ENCODE data around the gene PDIA6.

Gene PDIA6

DNA sequence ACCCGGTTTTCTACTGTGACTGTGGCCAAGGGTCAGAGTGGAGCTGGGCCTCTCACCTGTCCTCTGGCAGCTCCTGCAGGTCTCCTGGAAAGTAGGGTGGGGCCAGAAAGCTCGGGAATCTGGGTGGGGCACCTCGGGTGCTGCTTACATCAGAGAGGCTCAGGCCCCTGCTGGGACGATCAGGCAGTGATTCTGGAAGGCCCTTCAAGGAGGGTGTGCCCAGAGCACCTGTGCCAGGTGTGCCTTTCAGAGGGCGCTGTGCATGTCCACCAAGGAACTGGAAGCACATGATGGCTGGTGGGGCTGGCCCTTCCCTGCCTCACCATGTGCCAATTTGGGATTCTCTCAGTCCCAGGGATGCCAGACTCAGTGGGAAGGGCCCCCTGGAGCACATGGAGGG lies 47.1 kb downstream of the PDIA6 start:
- peaks cover 4 to 8% of the 10 kb centered on the region in 2 donors for H3K4me1 ChIP-seq (ENCODE audit: control insufficient read depth in 2 of 2, insufficient read depth in 2 of 2, low read length in 2 of 2)
- no peaks in the 10 kb centered on the region for H3K36me3 ChIP-seq (ENCODE audit: control insufficient read depth in 2 of 2, insufficient read depth in 2 of 2, low read length in 2 of 2)
- no peak overlapping the region for H3K4me3 ChIP-seq (ENCODE audit: low read length in 2 of 2)
- H3K9me3 ChIP-seq (ENCODE audit: control insufficient read depth in 2 of 2, low read length in 2 of 2), result no peaks in the 10 kb centered on the region
- no peaks in the 10 kb centered on the region for H3K27me3 ChIP-seq (ENCODE audit: control insufficient read depth in 2 of 2, insufficient read depth in 2 of 2, low read length in 2 of 2)
- no peak overlapping the region for H3K27ac ChIP-seq (ENCODE audit: low read depth in 2 of 2, low read length in 2 of 2)
- H3K9ac ChIP-seq (ENCODE audit: low read depth in 1 of 2, low read length in 2 of 2), result no peak overlapping the region

DNA sequence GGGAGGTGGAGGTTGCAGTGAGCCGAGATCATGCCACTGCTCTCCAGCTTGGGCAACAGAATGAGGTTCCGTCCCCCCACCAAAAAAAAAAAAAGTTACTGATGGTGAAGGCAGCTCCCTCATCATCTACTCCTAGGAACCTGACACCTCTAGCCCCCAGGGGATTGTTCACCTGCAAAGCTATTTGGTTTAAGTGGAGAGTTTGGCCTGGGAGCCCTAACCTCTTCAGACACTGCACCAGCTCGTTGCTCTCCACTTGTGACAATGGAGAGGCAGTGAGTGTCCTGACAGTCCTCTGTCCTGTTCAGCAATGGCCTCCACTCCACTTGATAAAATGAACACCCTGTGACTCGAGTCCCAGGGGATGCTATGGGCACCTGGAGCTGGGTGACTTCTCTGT lies 47.7 kb downstream of the PDIA6 start:
- H3K27ac ChIP-seq (ENCODE audit: low read depth in 2 of 2, low read length in 2 of 2), result no peak overlapping the region
- H3K4me1 ChIP-seq (ENCODE audit: control insufficient read depth in 2 of 2, insufficient read depth in 2 of 2, low read length in 2 of 2), result peaks cover 4 to 8% of the 10 kb centered on the region in 2 donors
- no peak overlapping the region for H3K9ac ChIP-seq (ENCODE audit: low read depth in 1 of 2, low read length in 2 of 2)
- no peaks in the 10 kb centered on the region for H3K36me3 ChIP-seq (ENCODE audit: control insufficient read depth in 2 of 2, insufficient read depth in 2 of 2, low read length in 2 of 2)
- no peak overlapping the region for H3K4me3 ChIP-seq (ENCODE audit: low read length in 2 of 2)
- no peaks in the 10 kb centered on the region for H3K27me3 ChIP-seq (ENCODE audit: control insufficient read depth in 2 of 2, insufficient read depth in 2 of 2, low read length in 2 of 2)
- H3K9me3 ChIP-seq (ENCODE audit: control insufficient read depth in 2 of 2, low read length in 2 of 2), result no peaks in the 10 kb centered on the region

DNA sequence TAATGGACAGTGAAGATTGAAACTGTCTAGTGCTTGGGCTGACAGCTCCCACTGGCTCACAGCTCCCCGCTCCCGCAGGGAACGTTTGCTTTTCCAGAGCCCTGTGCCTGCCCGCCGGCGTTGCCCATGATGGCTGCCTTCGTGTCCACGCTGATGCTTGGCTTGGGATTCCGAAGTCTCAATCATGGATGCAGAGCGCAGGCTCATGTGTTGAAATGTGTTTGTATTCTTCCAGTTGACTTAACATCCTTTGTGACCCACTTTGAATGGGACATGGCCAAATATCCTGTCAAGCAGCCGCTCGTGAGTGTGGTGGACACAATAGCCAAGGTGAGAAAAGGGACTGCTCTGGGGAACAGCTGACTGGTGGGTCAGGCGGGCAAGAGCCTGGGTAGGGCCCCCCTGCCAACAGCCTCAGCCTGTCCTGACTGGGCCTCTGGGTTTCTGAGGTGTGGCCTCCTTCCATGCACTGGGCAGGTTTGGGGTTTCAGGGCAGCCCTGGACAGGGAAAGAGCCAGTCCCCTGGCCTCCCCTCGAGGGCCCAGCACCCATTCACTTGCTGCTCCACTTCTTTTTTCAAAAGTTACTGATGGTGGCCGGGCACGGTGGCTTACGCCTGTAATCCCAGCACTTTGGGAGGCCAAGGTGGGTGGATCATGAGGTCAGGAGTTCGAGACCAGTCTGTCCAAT lies 48.3 kb downstream of the PDIA6 start:
- no peaks in the 10 kb centered on the region for H3K9me3 ChIP-seq (ENCODE audit: control insufficient read depth in 2 of 2, low read length in 2 of 2)
- H3K9ac ChIP-seq (ENCODE audit: low read depth in 1 of 2, low read length in 2 of 2), result no peak overlapping the region
- no peak overlapping the region for H3K4me3 ChIP-seq (ENCODE audit: low read length in 2 of 2)
- H3K4me1 ChIP-seq (ENCODE audit: control insufficient read depth in 2 of 2, insufficient read depth in 2 of 2, low read length in 2 of 2), result peaks cover 7 to 13% of the 10 kb centered on the region in 2 donors
- H3K27me3 ChIP-seq (ENCODE audit: control insufficient read depth in 2 of 2, insufficient read depth in 2 of 2, low read length in 2 of 2), result no peaks in the 10 kb centered on the region
- H3K36me3 ChIP-seq (ENCODE audit: control insufficient read depth in 2 of 2, insufficient read depth in 2 of 2, low read length in 2 of 2), result no peaks in the 10 kb centered on the region
- H3K27ac ChIP-seq (ENCODE audit: low read depth in 2 of 2, low read length in 2 of 2), result no peak overlapping the region

DNA sequence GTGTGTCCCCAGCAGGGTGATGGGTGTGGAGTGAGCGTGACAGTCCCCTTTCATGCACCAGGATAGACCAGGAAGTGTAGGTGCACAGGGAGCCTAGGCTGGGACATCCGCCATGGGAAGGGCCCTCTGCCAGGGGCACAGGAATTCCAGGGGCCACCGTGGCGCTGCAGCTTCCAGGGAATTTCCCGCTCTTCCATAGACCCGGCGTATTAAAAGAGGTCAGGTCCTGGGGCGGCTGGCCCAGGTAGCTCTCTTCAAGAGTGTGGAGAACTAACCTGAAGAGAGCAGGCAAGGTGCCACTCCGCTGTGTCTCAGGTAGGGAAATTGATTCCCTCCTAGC lies 49.2 kb downstream of the PDIA6 start:
- Histone ChIP-seq H3K9ac (ENCODE audit: low read depth in 1 of 2, low read length in 2 of 2) (no peak overlapping the region), H3K4me3 (ENCODE audit: low read length in 2 of 2) (no peak overlapping the region), H3K27me3 (ENCODE audit: control insufficient read depth in 2 of 2, insufficient read depth in 2 of 2, low read length in 2 of 2) (no peaks in the 10 kb centered on the region), H3K27ac (ENCODE audit: low read depth in 2 of 2, low read length in 2 of 2) (no peak overlapping the region), H3K4me1 (ENCODE audit: control insufficient read depth in 2 of 2, insufficient read depth in 2 of 2, low read length in 2 of 2) (peaks cover 10 to 15% of the 10 kb centered on the region in 2 donors), H3K9me3 (ENCODE audit: control insufficient read depth in 2 of 2, low read length in 2 of 2) (no peaks in the 10 kb centered on the region), H3K36me3 (ENCODE audit: control insufficient read depth in 2 of 2, insufficient read depth in 2 of 2, low read length in 2 of 2) (no peaks in the 10 kb centered on the region)

DNA sequence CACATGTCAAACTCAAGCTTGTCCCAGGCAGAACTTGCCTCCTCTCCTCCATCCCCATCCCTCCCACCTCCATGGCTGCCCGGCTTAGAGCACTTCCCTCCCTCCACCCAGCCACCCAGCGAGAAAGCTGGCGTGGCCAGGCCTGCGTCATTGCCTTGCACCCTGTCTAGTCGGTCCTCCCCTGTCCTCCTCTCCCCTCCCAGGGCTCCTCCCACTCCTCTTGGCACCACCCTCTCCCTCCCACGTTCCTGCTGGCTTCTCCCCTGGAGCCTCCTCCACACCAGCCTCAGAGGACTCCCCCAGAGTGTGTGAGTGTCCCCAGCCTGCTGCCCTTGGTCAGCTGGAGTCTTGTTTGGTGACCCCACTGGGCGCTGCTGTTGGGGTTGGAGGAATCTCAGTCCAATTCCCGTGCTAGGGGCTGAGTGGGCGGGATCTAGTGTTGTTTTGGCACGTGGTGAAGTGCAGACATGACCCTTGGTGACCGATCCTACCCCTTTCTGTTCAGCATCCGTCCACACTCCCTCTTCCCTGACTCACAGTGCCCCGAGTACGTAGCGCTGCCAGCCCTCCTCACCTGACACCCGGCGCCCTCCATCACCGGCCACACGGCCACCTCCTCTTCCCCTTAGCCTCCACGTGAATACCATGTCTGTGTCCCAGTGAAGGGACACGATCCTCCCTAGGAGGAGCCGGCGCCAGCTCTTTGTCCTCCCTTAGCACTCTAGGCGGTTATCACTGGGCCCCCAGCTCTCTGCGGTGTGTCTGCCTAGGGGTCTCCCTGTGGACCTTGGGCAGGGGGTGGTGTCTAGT lies 49.7 kb downstream of the PDIA6 start:
- Histone ChIP-seq H3K27me3 (ENCODE audit: control insufficient read depth in 2 of 2, insufficient read depth in 2 of 2, low read length in 2 of 2) (no peaks in the 10 kb centered on the region), H3K4me1 (ENCODE audit: control insufficient read depth in 2 of 2, insufficient read depth in 2 of 2, low read length in 2 of 2) (peaks cover 10 to 17% of the 10 kb centered on the region in 2 donors), H3K27ac (ENCODE audit: low read depth in 2 of 2, low read length in 2 of 2) (no peak overlapping the region), H3K9ac (ENCODE audit: low read depth in 1 of 2, low read length in 2 of 2) (no peak overlapping the region), H3K9me3 (ENCODE audit: control insufficient read depth in 2 of 2, low read length in 2 of 2) (no peaks in the 10 kb centered on the region), H3K36me3 (ENCODE audit: control insufficient read depth in 2 of 2, insufficient read depth in 2 of 2, low read length in 2 of 2) (no peaks in the 10 kb centered on the region), H3K4me3 (ENCODE audit: low read length in 2 of 2) (no peak overlapping the region)

DNA sequence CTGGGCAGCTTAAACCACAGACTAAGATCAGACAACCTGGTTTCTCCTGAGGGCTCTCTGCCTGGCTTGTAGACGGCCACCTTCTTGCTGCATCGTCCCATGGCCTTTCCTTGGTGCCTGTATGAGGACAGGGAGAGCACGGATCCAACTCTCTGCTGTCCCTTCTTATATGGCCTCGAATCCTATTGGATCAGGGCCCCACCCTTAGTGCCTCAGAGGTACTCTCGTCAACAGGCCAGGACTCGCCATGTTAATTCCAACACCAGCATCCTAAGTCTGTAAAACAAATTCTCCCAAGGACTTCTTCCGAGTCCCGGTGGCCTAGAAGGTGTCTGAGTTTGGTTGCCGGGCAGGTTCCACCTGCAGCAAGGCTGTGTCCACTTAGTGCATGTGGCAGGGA lies 51.0 kb downstream of the PDIA6 start:
- Histone ChIP-seq H3K36me3 (ENCODE audit: control insufficient read depth in 2 of 2, insufficient read depth in 2 of 2, low read length in 2 of 2) (no peaks in the 10 kb centered on the region), H3K27ac (ENCODE audit: low read depth in 2 of 2, low read length in 2 of 2) (no peak overlapping the region), H3K4me3 (ENCODE audit: low read length in 2 of 2) (no peak overlapping the region), H3K4me1 (ENCODE audit: control insufficient read depth in 2 of 2, insufficient read depth in 2 of 2, low read length in 2 of 2) (peaks cover 10 to 23% of the 10 kb centered on the region in 2 donors), H3K27me3 (ENCODE audit: control insufficient read depth in 2 of 2, insufficient read depth in 2 of 2, low read length in 2 of 2) (no peaks in the 10 kb centered on the region), H3K9ac (ENCODE audit: low read depth in 1 of 2, low read length in 2 of 2) (no peak overlapping the region), H3K9me3 (ENCODE audit: control insufficient read depth in 2 of 2, low read length in 2 of 2) (no peaks in the 10 kb centered on the region)

DNA sequence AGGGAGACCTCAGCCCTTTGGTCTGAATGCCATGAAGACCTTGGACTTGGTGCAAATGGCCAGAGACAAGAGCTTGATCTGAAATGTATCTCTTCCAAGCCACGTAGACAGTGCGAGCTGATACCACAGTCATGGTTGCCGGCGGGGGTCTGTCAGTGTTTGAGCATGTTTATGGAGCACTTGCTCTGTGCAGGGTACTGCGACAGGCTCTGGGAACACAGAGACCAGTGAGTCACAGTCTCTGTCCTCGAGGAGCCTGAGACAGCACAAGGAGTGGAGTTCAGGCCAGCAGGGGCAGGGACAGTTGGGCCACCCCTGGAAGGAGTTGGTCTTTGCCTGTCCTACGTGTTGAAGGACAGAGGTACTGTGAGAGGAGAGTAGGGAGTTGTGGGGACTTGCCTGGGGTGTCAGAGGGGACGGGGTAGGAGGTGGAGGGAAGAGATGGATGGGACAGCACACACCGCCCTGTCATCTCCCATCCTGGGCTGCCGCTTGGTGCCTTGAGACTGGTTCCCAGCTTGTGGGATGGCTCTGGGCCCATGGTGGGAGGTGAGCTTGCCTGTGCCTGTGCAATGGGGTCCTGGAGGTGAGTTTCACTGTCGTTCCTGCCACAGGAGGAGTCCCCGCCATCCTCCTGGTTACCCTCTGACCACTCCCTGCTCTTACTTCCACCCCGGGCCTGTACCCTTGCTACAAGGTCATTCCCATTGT lies 51.6 kb downstream of the PDIA6 start:
- H3K27ac ChIP-seq (ENCODE audit: low read depth in 2 of 2, low read length in 2 of 2), result no peak overlapping the region
- H3K4me1 ChIP-seq (ENCODE audit: control insufficient read depth in 2 of 2, insufficient read depth in 2 of 2, low read length in 2 of 2), result peaks cover 10 to 23% of the 10 kb centered on the region in 2 donors
- H3K36me3 ChIP-seq (ENCODE audit: control insufficient read depth in 2 of 2, insufficient read depth in 2 of 2, low read length in 2 of 2), result no peaks in the 10 kb centered on the region
- no peaks in the 10 kb centered on the region for H3K27me3 ChIP-seq (ENCODE audit: control insufficient read depth in 2 of 2, insufficient read depth in 2 of 2, low read length in 2 of 2)
- no peak overlapping the region for H3K9ac ChIP-seq (ENCODE audit: low read depth in 1 of 2, low read length in 2 of 2)
- no peak overlapping the region for H3K4me3 ChIP-seq (ENCODE audit: low read length in 2 of 2)
- H3K9me3 ChIP-seq (ENCODE audit: control insufficient read depth in 2 of 2, low read length in 2 of 2), result no peaks in the 10 kb centered on the region

DNA sequence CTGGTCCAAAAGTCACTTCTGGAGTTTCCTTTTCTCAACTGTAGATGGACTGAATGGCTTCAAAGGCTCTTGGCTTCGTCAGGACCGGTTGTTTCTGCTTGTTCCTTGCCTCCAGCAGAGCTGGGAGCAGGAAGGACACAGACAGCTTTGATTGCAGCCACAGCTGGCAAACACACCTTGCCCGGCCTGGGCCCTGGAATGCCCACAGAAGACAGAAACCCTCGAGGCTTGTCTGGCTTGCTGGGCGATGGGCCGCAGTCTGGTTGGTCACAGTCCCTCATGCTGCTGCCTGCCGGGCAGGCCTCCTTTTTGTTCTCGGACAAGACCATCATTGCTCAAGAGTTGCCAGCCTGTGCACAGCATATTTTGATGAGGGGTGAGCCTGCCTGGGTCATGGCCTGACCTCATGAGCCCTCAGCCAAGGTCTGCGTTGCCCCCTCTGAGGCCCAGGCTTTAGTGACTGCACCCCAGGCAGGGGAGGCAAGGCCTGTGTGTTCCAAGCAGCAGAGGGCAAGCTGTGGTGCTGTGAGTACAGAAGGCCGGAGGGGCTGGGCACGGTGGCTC lies 53.4 kb downstream of the PDIA6 start:
- Histone ChIP-seq H3K9ac (ENCODE audit: low read depth in 1 of 2, low read length in 2 of 2) (peak overlapping the region in 1 of 2 donors; percentile 20), H3K36me3 (ENCODE audit: control insufficient read depth in 2 of 2, insufficient read depth in 2 of 2, low read length in 2 of 2) (no peaks in the 10 kb centered on the region), H3K27ac (ENCODE audit: low read depth in 2 of 2, low read length in 2 of 2) (peak overlapping the region; percentile 38 to 54), H3K27me3 (ENCODE audit: control insufficient read depth in 2 of 2, insufficient read depth in 2 of 2, low read length in 2 of 2) (no peaks in the 10 kb centered on the region), H3K9me3 (ENCODE audit: control insufficient read depth in 2 of 2, low read length in 2 of 2) (no peaks in the 10 kb centered on the region), H3K4me3 (ENCODE audit: low read length in 2 of 2) (no peak overlapping the region), H3K4me1 (ENCODE audit: control insufficient read depth in 2 of 2, insufficient read depth in 2 of 2, low read length in 2 of 2) (peaks cover 6 to 14% of the 10 kb centered on the region in 2 donors)

DNA sequence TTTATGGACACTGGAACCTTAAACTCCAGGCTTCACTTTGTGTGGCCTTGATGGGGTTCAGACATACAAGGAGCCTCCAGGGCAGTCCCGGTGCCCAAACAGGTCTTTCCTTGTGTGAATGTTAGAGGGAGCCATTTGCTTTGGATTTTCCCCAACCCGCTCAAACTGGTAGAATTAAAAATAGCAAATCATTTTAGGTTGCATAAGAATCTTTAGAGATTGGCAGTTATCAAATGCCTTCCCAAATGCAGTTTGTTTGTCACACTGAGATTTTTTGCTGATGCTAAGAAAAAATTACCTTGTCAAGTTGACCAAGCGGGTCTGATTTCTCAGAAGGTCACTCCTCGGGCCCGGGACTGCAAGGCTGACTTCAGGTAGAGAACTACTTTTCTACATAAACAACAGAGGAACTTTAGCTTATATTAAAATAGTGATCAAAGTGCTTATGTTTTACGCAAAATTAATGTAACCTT lies 54.7 kb downstream of the PDIA6 start:
- no peaks in the 10 kb centered on the region for H3K36me3 ChIP-seq (ENCODE audit: control insufficient read depth in 2 of 2, insufficient read depth in 2 of 2, low read length in 2 of 2)

DNA sequence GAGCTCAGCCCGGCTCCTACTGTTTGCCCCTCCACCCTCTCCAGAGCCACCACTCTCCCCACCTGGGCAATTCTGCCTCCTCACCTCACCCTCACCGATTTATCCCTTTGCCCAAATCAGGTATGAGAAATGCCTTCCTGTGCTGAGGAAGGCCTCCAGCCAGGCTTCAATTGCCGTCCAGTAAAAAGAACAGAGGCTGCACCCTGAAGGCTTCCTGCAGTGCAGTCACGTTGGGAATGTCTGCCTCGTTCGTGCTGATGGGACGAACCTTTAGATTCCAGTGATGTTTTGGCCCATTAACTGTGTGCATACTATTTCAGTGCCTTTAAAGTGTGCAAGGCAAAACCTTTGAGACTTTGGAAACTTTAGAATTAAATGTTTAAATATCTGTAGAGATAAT lies 57.0 kb downstream of the PDIA6 start:
- Histone ChIP-seq H3K36me3 (ENCODE audit: control insufficient read depth in 2 of 2, insufficient read depth in 2 of 2, low read length in 2 of 2) (no peaks in the 10 kb centered on the region), H3K9ac (ENCODE audit: low read depth in 1 of 2, low read length in 2 of 2) (no peak overlapping the region), H3K27me3 (ENCODE audit: control insufficient read depth in 2 of 2, insufficient read depth in 2 of 2, low read length in 2 of 2) (no peaks in the 10 kb centered on the region), H3K27ac (ENCODE audit: low read depth in 2 of 2, low read length in 2 of 2) (no peak overlapping the region), H3K4me1 (ENCODE audit: control insufficient read depth in 2 of 2, insufficient read depth in 2 of 2, low read length in 2 of 2) (peaks cover 6 to 16% of the 10 kb centered on the region in 2 donors), H3K4me3 (ENCODE audit: low read length in 2 of 2) (no peak overlapping the region), H3K9me3 (ENCODE audit: control insufficient read depth in 2 of 2, low read length in 2 of 2) (no peaks in the 10 kb centered on the region)

More for the DNA sequence above, 54.7 kb downstream of the PDIA6 start:
- Histone ChIP-seq H3K9me3 (ENCODE audit: control insufficient read depth in 2 of 2, low read length in 2 of 2) (no peaks in the 10 kb centered on the region), H3K9ac (ENCODE audit: low read depth in 1 of 2, low read length in 2 of 2) (no peak overlapping the region), H3K27me3 (ENCODE audit: control insufficient read depth in 2 of 2, insufficient read depth in 2 of 2, low read length in 2 of 2) (no peaks in the 10 kb centered on the region), H3K4me1 (ENCODE audit: control insufficient read depth in 2 of 2, insufficient read depth in 2 of 2, low read length in 2 of 2) (peaks cover 6 to 14% of the 10 kb centered on the region in 2 donors), H3K4me3 (ENCODE audit: low read length in 2 of 2) (no peak overlapping the region), H3K27ac (ENCODE audit: low read depth in 2 of 2, low read length in 2 of 2) (peak overlapping the region; percentile 19 to 70)
